Hippocampal formation (tissue), 2 donors: ENCODE data around the gene MCF2L2.
"Not testable (repeated sequence)": the region's sequence is repeated elsewhere in the genome, so short reads cannot be mapped to it uniquely, and the experiment has no call there.

Experiments used
- DNase-seq, 2 donors: peaks; one replicate each; lab custom pipeline; 2025; lab: John Stamatoyannopoulos, UW

The MCF2L2 gene

DNA sequence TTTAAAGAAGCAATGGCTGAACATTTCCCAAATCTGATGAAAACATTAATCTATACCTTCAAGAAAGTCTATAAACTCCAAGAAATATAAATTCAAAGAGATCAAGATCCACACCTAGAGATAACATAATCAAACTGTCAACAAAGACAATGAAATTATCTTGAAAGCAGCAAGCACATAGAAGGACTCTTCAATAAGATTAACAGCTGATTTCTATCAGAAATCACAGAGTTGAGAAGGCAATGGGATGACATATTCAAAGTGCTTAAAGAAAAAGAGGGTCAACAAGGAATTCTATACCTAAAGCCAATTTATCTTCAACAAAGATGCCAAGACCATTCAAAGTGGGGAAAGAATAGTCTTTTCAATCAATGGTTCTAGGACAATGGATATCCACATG is 224.7 kb downstream of the MCF2L2 start:
- DNase-seq, result no peak

DNA sequence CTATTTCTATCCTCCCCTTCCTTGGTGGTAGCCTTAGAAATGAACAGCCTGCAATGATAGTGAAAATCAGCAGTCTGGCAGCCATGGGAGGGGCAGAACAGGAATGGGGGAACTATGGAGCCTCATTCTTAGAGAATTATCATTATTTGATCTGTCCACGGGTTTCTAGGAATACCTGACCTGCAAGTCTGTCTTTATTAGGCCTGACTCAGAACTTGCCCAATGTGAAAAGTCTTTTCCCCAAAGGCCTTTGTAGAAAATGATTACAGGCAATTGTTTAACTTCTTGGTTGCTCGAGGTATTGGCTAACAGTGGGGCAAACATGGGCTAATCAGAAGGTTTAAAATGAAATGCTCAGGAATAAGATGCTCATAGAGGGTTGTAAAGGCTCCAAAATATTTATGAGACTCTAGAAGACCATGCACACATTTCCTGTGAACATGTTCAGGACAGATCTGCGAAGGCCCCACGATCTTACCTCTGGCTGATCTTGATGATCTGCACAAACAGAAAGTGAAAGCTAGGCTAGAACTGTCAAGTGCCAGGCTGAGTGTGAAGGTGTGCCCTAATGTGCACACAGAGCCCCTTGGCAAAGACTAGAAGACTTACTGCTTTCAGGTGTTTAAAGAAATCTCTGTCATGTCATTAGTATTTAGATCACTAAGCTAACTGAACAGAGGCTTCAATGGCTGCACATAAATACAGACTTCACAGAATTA is 226.3 kb downstream of the MCF2L2 start:
- DNase-seq, result no peak

DNA sequence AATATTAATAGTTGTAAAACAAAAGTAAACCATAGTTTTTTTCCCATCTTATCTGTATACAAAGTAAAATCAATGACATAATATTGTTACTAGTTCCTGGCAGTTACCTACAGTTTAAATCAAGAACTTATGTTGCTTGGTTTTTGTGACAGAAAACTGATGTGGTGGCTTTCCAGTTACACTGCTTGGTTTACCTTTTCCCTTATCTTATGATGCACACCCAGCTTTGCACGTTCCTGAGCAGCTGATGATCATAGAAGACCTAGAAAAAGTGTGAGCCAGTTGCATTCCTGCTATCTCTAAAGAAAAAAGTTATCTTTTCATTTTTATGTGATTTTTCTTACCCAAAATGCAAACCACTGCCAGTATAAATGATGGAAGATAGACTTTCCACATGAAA is 229.5 kb downstream of the MCF2L2 start:
- DNase-seq, result no peak

DNA sequence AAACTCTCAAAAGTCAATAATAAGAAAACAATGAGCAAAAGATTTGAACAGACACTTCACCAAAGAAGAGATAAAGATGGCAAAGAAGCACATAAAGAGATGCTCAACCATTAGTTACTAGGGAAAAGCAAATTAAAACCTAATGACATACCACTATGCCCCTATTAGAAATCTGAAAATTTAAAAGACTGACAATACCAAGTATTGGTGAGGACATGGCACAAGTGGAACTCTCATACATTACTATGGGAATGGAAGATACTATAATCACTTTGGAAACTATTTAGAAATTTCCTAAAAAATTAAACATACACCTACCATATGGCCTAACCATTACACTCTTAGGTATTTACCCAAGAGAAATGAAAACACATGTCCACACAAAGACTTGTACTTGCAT is 230.7 kb downstream of the MCF2L2 start:
- DNase-seq, result no peak

DNA sequence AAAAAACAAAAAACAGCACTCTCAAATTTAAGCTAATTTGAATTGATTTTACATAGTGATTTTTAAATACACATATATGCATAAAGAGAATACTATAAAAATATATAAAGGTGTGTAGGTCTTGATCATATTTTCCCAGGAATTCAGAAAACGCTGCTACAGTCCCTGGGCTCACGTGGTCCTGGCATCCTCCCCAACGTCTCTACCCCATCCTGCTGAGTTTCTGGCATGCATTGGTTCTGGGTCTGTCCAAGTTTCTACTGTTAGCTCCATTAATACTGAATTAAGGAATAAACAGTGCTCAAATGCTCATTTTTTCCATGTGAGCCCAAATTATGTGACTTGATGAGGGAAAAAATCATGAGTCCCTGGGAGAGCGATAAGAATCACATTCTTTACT is 233.2 kb downstream of the MCF2L2 start:
- DNase-seq, result no peak

DNA sequence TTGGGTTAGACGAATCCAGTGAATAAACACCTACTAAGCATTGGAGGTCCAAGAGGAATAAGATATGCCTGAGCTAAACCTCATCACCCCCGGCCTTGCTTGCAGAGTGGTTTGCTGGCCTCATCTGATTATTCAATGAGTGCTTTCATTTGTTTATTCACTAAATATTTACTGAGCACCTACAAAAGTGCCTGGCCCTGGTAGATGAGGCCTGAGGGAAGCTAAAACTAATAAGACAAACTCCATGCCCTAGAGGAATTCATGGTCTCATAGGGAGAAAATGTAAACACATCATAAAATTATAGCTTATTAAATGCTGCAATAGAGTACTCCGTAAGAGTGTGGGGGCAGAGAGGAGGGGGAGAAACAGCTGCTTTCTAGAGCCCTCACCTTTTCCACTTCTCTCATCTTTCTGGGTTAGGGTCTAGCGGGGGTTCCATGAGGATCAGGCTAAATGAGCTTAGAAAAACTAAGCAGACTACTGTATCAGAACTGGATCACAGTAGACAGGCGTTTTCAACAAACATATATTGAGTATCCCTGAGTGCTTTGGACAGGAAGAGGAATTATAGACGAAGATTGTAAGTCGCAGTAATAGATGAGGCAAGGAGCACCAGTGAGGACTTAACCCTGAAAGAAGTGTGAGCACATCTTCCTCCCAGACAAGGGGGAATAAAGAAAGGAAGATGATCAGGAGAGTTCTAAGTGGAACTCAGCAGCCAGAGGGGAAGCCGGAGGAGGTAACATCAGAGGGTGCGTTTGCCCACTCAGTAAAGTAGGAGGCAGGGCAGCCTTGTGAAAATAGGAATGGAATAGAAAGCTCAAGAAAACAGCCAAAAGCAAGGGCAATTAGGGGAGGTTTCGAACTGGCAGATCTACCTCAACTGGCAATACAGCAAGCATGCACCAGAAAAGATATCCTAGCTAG is 234.4 kb downstream of the MCF2L2 start:
- no peak for DNase-seq

DNA sequence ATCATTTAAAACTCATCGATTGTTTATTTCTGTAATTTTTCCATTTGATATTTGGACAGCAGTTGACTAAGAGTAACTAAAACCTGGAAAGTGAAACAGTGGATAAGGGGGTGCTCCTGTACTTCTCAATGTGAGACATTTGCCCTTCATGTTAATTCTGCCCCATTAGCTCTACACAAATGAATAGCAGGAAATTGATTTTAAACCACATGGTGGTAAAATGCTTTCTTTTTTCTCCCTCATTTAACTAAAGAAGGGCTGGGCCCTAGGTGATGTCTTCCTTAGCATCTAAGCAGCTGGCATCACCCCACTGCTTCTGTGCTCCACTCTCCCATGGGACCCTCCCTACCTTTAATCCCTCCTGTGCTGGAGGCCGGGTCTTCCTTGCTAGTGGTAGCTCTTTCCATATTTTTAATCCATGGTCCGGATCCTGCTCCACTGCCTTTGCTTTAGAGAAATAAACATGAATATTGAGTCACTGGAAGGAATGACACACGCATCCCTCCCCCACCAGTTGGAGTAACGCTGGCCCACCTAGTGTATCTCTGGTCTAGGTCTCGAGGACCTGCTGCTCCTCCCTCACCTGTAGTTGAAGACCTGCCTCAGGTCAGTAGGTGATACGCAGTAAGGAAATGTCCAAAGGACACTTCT is 235.6 kb downstream of the MCF2L2 start:
- DNase-seq, result no peak

DNA sequence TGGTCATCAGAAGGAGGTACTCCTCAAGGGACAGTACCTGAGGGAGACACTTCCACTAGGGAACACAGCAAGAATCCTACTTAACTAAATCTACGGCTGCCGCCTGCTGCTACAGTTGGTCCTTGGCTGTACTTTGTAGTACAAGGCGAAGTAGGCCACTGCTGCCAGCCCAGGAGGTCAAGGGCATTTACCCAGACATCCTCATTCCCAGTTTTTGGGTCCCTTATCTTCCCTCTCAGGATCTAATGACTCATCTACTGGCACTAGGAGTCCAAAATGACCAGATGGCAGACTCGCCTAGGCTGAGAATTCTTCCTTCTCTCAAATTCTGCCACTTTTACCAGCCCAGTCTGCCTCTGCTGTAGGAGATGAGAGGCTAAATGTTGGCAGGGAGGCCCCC is 238.8 kb downstream of the MCF2L2 start:
- DNase-seq, result no peak

DNA sequence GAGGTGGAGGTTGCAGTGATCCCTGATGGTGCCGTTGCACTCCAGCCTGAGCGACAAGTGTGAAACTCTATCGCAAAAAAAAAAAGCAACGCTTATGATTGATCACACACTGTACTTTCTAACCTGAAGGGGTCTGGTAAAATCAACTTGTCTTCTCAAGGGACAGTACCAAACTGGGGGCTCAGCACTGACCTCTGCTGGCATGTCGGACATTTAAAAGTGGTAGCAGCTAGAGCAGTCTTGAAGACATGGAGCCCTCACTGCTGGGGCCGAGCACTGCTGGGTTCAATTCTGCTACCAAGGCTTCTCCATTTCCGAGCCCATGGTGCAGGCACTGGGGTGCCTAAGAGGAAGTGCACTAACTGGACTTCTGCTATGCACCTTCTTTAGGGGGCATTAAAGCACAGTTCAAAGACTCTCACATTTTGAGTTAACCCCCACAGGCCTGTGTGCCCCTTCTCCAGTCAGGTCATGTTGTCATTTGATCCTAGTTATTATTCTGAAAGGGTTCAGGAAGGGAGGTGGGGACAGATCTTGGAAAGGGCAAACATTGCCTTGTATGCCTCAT is 239.4 kb downstream of the MCF2L2 start:
- peak in 1 of 2 donors; percentile 30 for DNase-seq

DNA sequence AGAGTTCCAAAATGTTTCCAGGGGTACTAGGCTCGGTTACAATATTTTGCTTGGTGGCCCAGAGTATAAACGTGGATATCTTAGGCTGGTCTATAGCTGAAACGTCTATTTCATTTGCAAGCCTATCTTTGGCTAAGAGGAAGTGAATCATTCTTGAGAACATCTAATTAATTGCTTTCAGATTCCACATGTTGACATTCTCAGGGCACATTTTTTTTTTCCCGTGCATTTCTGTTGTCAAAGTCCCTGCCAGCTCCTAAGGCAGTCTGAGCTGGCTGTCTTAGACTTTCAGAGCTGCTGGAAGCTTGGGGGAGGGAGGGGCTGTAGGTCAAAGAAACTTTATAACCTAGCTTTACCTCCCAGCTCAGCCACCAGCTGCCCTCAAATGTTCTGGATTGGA is 242.7 kb downstream of the MCF2L2 start:
- DNase-seq, result no peak

DNA sequence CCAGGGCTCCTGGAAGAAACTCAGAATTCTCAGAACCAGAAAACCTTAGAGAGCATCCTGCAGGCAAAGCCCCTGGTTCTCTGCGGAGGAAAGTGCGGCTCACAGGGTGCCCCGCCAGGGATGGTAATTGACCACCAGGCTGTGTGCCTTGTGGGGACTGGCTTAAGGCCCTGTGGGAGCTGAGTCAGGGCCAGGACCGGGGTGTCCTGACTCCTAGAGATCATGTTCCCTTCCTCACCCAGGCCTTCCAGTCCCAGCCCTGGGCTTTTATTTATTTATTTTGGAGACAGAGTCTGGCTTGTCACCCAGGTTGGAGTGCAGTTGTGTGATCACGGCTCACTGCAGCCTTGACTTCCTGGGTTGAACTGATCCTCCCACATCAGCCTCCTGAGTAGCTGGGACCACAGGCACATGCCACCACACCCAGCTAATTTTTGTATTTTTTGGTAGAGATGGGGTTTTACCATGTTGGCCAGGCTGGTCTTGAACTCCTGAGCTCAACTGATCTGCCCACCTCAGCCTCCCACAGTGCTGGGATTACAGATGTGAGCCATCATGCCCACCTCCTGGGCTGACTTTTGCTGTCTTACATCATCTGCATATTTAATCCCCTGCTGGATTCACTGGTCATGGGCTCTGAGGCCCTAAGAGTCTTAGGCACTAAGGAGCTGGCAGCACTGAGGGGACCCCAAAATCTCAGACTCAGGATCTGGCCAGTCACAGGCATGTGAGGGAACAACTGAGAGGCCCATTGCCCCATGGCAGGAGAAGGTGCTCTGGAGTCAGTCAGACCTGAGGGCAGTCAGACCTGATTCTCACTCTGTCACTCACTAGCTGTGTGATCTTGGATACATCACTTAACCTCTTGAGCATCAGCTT is 245.4 kb downstream of the MCF2L2 start:
- DNase-seq, result no peak

DNA sequence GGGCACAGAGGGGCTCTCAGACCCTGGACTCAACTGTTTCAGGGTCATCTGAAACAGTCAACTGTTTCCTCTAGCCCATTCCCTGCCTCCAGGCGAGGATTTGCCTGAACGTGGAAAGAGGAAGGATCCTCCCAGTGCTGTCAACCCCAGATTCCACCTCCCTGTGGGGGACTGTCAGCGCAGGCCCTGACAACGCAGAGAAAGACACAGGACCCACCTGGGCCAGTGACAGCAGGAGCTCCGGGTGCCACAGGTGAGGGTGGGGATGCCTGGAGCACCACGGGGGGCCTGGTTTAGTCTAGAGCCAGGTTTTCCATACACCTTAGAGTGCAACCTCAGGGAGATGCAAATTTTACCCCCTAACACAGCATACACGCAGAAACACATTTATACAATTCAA is 246.3 kb downstream of the MCF2L2 start:
- DNase-seq, result no peak

DNA sequence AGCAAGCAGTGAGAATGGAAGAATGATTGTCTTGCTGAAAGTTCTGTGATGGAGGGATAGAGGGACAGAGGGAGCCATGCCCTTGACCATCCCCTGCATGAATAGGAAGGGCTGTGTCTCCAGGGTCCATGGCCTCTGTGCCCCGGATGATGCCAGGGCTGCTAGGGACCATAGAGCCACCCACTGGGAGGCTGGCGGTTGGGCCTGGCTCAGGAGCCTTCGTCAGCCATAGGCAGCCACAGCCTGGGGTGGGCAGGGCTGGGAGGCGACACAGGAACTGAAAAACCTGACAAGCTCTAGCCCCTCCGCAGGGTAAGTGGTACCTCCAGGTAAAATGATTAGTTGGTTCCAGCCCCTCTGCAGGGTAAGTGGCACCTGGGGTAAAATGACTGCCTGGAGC is 246.8 kb downstream of the MCF2L2 start:
- DNase-seq, result no peak

DNA sequence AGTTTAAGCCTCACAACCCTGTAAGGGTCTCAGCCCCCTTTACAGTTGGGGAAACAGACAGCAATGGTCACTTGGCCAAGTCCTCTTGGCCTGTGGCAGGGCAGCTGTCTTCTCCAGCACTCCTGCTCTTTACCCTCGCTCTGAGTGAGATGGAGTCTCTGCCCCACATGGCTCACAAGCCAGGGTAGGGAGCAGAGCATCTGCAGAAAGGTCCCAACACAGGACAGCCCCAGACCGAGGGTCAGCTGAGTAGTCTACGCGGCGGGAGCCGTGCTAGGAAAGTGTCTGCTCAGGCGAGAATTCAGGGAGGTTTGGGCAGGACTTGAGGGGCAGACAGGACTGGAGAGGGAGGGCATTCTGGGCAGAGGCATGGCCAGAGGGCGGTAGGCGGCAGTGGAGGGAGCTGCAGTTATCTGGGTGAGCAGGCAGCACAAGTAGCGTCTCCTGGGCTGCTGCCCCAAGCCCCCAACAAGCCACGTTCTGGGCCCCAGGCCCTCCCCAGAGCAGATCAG is 247.6 kb downstream of the MCF2L2 start:
- no peak for DNase-seq

DNA sequence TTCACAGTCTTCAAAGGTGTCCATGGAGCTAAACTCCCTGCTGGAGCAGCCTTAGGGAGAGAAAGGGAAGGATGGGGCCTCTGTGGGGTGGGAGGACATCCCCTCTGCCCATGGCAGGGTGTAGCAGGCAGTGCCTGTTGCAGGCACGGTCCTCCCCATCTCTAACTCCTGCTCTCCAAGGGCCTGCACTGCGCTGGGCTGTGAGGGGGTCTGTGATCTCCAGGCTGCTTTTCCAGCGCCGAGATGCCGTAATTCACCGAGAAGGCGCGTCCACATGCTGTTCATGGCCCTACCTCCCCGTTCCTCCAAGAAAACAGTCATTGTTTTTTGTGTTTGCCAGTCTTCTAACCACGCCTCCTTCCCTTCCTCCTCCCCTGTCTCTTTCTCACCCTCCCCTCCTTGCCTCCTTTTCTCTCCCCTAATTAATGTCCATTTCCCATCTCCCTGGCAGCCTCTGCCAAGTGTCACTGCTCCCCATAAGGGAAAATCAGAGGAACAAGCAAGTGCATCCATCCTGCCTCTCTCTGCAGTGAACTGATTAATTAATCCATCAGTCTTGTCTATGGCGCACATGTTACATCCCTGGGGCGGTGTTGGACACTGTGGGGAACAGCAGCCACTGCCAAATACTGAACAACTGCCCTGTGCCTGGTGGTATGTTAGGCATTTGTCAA is 248.2 kb downstream of the MCF2L2 start:
- peak; percentile 19 for DNase-seq

DNA sequence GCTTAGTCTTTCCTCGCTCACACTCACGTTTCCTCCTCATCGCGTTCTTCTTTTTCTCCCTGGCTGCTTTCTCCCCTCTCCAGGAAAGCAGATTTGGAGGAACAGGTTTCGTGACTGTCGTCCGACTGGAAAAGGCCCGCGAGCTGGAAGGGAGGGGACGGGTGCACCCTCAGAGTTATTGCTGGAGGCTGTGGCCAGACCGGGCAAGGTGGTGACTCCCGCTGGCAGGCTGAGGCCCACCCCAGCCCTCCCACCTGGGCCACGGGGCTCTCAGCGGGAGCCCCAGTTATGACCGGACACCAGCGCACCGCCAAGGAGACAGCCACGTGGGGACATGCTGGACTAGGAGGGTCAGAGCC is 248.9 kb downstream of the MCF2L2 start:
- DNase-seq, result not testable (repeated sequence)

DNA sequence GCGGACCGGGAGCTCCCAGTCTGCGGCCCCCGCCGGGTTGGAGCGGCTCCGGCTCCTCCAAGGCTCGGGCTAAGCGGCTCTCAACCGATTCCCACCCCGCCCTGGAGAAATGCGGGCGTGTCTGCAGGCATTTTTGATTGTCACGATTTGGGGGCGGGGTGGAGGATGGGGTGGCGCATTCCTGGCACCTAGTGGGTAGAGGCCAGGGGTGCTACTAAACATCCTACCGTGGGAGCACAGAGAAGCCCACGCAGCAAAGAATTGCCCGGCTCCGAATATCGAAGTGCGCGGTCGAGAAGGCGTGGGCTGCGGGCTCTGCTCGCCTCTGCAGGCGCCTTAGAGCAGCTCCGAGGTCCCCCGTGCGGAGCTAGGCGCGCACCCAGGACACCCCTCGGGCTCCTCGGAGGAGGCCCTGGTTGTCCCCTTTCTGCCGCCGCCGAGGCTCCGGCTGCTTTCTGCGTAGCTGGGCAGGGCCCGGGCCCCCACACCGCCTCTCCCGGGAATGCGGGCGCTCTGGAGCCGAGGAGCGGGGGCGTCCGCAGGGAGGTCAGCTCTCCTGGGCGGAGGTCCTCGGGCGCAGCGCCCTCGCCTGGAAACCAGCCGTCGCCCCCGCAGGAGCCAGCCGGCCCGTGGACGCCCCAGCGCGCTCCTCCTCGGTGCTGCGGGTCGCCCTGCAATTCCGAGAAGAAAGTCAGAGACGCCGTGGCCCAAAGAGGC is 249.4 kb downstream of the MCF2L2 start:
- DNase-seq, result peak in 1 of 2 donors; percentile 40

DNA sequence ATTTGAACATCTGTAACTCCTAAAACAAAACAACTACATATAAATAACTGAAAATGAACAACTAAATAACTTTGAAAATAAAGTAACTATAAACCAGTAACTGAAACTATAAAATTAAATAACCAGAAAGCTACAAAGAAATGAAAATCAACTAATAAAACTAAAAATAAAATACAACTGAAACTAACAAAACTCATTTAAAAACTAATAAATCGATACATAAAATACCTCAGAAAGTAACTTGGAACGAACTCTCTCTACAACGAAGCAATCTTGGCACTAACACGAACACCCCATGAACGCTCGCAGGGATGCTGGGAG is 249.9 kb downstream of the MCF2L2 start:
- DNase-seq, result no peak

DNA sequence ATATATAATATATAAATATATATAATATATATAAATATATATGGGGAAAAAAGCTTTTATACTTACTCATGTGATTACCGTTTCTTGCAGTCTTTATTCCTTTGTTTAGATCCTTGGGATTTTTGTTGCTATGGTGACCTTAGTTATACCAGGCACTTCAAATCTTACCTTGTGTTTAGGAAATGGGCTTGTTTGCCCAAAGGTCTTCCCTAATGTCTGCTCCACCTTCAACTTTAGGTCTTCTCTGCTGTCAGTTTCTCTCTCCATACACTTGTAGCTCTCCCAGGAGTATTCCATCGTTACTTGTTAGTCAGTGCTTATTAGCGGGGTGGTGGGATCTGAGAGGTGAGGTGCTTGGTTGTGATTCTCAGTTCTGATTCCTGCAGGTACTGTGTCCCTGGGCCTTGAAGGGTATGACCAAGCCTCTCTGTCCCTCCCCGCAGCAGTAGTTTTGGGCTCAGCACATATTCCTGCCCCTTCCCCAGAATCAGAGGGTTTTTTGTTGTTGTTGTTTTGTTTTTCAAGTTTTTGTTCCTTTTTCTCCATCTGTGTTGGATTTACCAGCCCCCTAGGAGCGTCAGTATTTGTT is 256.3 kb downstream of the MCF2L2 start:
- no peak for DNase-seq

DNA sequence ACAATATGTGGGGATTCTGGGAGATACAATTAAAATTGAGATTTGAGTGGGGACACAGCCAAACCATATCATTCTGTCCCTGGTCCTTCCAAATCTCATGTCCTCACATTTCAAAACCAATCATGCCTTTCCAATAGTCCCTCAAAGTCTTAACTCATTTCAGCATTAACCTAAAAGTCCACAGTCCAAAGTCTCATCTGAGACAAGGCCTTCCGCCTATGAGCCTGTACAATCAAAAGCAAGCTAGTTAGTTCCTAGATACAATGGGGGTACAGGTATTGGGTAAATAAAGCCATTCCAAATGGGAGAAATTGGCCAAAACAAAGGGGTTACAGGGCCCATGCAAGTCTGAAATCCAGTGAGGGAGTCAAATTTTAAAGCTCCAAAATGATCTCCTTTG is 260.4 kb downstream of the MCF2L2 start:
- DNase-seq, result not testable (repeated sequence)
